Measurements from ENCODE around the gene MTHFD1L.
"Not testable (repeated sequence)": the region's sequence is repeated elsewhere in the genome, so short reads cannot be mapped to it uniquely, and the experiment has no call there.

The MTHFD1L gene

DNA sequence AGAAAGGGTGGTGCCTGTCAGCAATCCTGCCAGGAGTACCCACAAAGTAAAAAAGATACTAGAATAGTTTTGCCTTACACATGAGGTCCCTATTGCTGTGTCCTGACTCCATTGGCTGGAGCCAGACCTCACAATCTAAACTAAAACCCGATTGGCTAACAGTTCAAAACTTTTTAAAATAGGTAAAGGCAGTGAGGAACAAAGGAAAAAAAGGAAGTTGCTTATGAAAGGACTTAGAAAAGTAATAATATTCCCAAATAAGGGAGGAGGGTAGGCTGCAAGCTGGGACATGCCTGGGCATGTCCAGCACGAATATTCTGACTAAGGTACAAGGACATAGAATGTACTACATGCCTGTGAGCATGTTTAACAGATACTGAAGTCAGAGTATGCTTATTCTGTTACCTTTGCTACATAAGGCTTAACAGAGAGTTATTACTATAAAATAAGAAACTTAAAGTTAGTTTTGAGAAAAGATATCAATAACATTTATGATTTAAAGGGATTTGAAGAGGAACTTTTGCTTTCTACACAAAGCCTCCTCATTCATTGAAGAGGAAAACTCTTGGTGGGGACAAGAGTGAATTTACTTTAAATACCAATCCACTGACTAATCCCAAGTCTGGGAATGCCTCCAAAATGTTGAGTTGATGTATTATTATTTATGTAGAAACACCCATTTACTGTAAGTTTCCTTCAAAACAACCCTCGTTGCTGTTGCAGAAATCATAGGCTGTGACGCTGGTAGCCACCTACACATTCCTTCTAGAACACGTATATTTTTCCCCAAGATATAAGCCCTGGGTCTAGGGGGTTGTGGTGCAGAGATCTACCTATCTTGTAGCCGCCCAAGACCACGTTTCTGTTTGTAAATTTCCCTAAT is 8.2 kb upstream of the MTHFD1L start:
- no peaks in the 10 kb centered on the region for H3K9me3 Mint-ChIP-seq
- no peaks in the 10 kb centered on the region for H3K4me1 Mint-ChIP-seq
- H3K36me3 Mint-ChIP-seq: no peaks in the 10 kb centered on the region
- H3K27ac Mint-ChIP-seq: no peak overlapping the region
- H3K27me3 Mint-ChIP-seq: peaks cover 6% of the 10 kb centered on the region
- H3K4me3 Mint-ChIP-seq: no peak overlapping the region

GRCh38 chr6:150857945-150858308 is 7.6 kb upstream of the MTHFD1L start:
- H3K9me3 Mint-ChIP-seq: no peaks in the 10 kb centered on the region
- H3K36me3 Mint-ChIP-seq: no peaks in the 10 kb centered on the region
- H3K4me3 Mint-ChIP-seq: no peak overlapping the region
- no peak overlapping the region for H3K27ac Mint-ChIP-seq
- no peaks in the 10 kb centered on the region for H3K4me1 Mint-ChIP-seq
- H3K27me3 Mint-ChIP-seq: peaks cover 9% of the 10 kb centered on the region

DNA sequence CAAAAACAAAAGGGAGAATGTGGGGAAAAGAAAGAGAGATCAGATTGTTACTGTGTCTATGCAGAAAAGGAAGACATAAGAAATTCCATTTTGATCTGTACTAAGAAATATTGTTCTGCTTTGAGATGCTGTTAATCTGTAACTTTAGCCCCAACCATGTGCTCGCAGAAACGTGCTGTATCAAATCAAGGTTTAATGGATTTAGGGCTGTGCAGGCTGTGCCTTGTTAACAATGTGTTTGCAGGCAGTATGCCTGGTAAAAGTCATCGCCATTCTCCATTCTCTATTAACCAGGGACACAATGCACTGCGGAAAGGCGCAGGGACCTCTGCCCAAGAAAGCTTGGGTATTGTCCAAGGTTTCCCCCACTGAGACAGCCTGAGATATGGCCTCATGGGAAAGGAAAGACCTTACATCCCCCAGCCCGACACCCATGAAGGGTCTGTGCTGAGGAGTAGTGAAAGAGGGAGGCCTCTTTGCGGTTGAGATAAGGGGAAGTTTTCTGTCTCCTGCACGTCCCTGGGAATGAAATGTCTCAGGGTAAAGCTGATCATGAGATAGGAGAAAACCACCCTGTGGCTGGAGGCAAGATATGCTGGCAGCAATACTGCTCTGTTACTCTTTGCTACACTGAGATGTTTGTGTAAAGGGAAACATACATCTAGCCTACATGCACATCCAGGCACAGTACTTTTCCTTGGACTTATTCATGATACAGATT is 3.9 kb upstream of the MTHFD1L start:
- H3K9me3 Mint-ChIP-seq: not testable (repeated sequence)

GRCh38 chr6:150863213-150863928 is 2.1 kb upstream of the MTHFD1L start:
- Mint-ChIP-seq H3K27ac (no peak overlapping the region), H3K4me1 (peaks cover 12% of the 10 kb centered on the region), H3K9me3 (no peaks in the 10 kb centered on the region), H3K27me3 (peaks cover 12% of the 10 kb centered on the region), H3K4me3 (no peak overlapping the region), H3K36me3 (peaks cover 3% of the 10 kb centered on the region)

More for the DNA sequence above, 3.9 kb upstream of the MTHFD1L start:
- H3K36me3 Mint-ChIP-seq, H3K4me1 Mint-ChIP-seq, H3K27ac Mint-ChIP-seq, H3K4me3 Mint-ChIP-seq: not testable (repeated sequence)
- peaks cover 12% of the 10 kb centered on the region for H3K27me3 Mint-ChIP-seq

DNA sequence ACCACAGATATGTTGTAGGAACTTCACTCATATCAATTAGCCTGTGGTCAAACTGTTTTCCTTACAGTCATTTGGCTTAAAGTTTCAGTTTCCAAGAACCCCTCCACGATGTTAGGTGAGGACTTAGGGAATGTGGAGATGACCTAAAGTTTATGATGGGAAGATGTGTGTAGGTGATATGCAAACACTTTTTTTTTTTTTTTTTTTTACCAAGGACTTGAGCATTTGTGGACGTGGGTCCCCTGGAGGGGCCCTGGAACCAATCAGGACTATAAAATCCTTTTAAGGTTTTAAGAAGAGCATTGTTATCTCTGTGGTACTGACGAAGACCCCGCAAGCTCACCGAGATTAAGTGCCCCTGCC is 478 bp upstream of the MTHFD1L start:
- H3K36me3 Mint-ChIP-seq: peaks cover 6% of the 10 kb centered on the region
- peak overlapping the region; percentile 85 for H3K4me3 Mint-ChIP-seq
- peak overlapping the region; percentile 59 for H3K27ac Mint-ChIP-seq
- H3K27me3 Mint-ChIP-seq: peaks cover 7% of the 10 kb centered on the region
- H3K9me3 Mint-ChIP-seq: no peaks in the 10 kb centered on the region
- peaks cover 13% of the 10 kb centered on the region for H3K4me1 Mint-ChIP-seq

DNA sequence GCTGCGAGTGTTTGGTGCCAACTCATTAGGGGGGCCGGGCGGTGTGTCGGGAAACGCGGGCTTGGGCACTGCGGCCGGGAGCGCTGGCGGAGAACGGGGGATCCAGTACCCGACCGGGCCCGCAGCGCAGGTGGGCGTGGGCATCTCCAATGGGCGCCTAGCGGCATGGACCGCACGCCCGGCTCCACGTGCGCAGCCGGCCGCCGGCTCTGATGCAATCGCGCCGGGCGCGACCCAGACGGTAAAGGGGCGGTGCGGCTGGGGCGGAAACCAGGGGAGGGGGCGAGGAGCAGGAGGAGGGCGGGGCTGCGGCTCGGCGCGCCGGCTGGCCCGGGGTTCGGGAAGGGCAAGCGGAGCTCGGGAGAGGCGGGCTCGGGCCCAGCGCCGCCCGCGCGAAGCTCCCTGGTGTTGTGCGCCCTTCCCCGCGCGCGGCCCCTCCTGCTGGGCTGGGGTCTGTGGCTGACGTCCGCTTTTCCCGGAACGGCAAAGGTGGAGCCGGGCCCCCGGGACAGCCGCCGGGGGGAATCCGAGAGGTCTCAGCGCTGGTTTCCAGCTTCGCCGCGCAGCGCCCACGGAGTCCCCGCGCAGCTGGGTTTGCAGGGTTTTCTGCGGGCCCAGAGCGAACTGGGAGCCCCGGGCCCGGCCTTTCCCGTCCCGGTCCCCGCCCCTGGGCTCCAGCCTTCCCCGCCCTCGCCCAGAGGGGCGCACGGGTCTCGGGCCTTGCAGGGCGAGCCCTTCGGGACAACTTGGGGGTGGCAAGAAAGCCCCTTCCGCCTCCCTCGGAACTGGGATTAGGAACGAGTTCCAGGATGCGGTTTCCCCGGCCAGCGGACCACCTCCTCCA is 867 bp downstream of the MTHFD1L start:
- Mint-ChIP-seq H3K4me1 (peaks cover 17% of the 10 kb centered on the region), H3K36me3 (peaks cover 6% of the 10 kb centered on the region), H3K27me3 (peaks cover 7% of the 10 kb centered on the region), H3K27ac (peak overlapping the region; percentile 94), H3K4me3 (peak overlapping the region; percentile 97), H3K9me3 (no peaks in the 10 kb centered on the region)

DNA sequence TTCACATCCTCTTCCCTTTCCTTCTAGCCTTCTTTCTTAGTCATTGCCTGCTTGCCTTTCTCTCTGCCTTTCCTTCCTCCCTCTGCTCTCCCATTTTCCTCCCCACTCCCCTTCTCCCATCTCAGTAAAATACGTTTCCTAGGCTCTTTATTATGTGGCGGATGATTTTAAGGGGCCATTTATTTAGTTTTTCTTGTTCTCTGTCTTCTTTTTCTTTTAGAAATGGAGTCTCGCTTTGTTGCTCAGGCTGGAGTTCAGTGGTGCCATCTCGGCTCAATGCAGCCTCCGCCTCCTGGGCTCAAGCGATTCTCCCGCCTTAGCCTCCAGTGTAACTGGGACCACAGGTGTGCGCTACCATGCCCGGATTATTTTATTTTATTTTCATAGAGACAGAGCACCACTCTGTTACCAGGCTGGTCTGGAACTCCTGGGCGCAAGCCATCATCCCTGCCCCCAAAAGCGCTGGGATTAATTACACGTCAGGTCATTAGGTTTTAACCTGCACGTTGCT is 1.5 kb downstream of the MTHFD1L start:
- Mint-ChIP-seq H3K27me3 (peaks cover 6% of the 10 kb centered on the region), H3K9me3 (no peaks in the 10 kb centered on the region), H3K36me3 (peaks cover 6% of the 10 kb centered on the region), H3K27ac (peak overlapping the region; percentile 94), H3K4me1 (peaks cover 17% of the 10 kb centered on the region), H3K4me3 (peak overlapping the region; percentile 97)

- Mint-ChIP-seq H3K27ac (no peak overlapping the region), H3K9me3 (no peaks in the 10 kb centered on the region), H3K27me3 (no peaks in the 10 kb centered on the region), H3K4me3 (no peak overlapping the region), H3K36me3 (peaks cover 9% of the 10 kb centered on the region), H3K4me1 (peaks cover 17% of the 10 kb centered on the region)
Observed at GRCh38 chr6:150868759-150869158, 3.3 kb downstream of the MTHFD1L start.

DNA sequence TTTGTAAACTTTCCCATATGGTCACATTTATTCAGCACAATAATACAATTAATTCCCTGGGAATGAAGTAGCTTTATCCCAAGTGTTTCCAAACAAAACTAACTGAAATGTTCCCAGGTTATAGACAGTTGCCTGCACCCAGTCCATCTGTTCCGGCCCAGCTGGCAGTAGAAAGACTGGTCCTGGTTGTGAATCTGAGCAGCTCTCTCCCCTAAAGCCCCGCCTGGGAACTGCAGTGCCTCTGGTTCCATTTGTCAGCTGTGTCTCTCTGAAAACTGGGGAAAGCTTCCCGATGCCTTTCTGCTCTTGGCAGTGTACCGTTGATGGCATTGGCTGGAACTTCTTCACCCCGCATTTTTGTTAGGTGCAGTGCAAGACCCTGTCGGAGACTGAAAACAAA is 8.7 kb downstream of the MTHFD1L start:
- no peak overlapping the region for H3K4me3 Mint-ChIP-seq
- H3K36me3 Mint-ChIP-seq: peaks cover 15% of the 10 kb centered on the region
- no peaks in the 10 kb centered on the region for H3K9me3 Mint-ChIP-seq
- H3K27ac Mint-ChIP-seq: no peak overlapping the region
- H3K27me3 Mint-ChIP-seq: no peaks in the 10 kb centered on the region
- peaks cover 9% of the 10 kb centered on the region for H3K4me1 Mint-ChIP-seq

GRCh38 chr6:150875841-150876240 is 10.3 kb downstream of the MTHFD1L start:
- no peaks in the 10 kb centered on the region for H3K9me3 Mint-ChIP-seq
- peaks cover 22% of the 10 kb centered on the region for H3K36me3 Mint-ChIP-seq
- H3K4me1 Mint-ChIP-seq: peaks cover 4% of the 10 kb centered on the region
- H3K27me3 Mint-ChIP-seq: no peaks in the 10 kb centered on the region
- no peak overlapping the region for H3K4me3 Mint-ChIP-seq
- no peak overlapping the region for H3K27ac Mint-ChIP-seq

DNA sequence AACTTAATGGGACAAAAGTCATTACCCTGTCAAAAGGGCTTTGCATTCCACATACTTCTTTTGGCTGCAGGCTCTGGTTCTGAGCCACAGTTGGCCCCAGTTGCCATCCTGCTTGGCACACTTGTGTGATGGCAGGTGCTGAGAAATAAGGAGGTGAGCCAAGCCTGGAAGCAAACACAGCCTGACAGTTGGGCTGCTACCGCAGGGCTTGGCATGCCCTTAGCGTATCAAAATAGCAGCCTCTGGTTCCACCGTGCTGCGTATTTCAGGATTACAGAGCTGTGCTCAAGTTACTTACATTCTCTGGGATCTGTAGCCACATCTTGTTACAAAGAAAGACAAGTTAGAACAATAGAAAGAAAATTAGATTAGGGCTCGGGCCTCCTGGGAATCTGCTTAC is 11.1 kb downstream of the MTHFD1L start:
- Mint-ChIP-seq H3K36me3 (peaks cover 22% of the 10 kb centered on the region), H3K27ac (no peak overlapping the region), H3K4me1 (peaks cover 4% of the 10 kb centered on the region)

DNA sequence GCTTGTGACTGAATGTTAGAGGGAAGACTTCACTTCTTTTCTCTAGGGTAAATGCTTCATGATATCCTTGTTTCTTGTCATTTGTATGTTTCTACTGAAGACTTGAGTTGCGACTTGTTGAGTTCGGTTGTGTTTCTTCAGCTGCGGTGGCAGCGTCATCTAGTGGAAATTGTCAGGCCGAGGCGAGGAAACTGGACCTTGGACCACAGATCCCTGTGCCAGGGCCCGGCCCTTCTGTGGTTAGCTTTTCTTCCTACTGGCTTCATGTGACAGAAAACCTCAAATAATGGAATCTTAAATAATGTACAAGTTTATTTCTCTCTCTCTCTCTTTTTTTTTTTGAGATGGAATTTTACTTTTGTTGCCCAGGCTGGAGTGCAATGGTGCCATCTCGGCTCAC is 12.4 kb downstream of the MTHFD1L start:
- Mint-ChIP-seq H3K36me3 (peaks cover 20% of the 10 kb centered on the region), H3K4me1 (peaks cover 4% of the 10 kb centered on the region), H3K4me3 (no peak overlapping the region), H3K27ac (no peak overlapping the region), H3K27me3 (no peaks in the 10 kb centered on the region), H3K9me3 (no peaks in the 10 kb centered on the region)

More for the DNA sequence above, 11.1 kb downstream of the MTHFD1L start:
- H3K27me3 Mint-ChIP-seq: no peaks in the 10 kb centered on the region
- H3K9me3 Mint-ChIP-seq: no peaks in the 10 kb centered on the region
- H3K4me3 Mint-ChIP-seq: no peak overlapping the region

DNA sequence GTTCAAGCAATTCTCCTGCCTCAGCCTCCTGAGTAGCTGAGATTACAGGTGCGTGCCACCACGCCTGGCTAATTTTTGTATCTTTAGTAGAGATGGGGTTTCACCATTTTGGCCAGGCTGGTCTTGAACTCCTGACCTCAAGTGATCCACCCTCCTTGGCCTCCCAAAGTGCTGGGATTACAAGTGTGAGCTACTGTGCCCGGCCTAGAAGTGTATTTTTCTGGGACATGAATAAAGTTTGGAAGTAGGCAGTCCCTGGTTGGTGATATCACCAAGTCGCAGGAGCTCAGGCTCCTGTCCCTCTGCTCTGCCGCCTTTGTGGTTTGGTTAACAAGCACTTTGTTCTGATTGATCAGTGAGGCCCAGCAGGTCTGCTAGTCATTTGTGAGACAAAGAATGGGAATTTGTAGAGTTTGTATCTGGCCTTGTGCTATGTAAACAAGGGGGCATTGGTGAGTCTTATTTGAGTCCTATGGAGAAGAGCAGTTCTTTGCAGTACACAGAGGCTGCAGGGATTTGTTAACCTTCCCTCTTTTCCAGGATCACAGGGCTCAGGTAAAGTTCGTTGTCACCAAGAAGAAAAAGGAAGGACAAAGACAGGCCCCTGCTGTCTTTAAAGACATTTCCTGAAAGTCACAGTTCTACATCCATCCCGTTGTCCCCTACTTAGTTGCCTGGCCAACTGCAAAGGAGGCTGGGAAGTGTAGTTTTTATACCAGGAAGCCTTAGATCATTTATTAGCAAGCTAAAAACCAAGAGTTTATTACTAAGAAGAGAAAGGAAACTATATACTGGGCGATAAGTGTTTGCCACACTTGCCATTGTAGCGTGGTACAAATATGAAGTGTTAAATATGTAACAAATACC is 13.1 kb downstream of the MTHFD1L start:
- H3K4me3 Mint-ChIP-seq: no peak overlapping the region
- H3K4me1 Mint-ChIP-seq: peaks cover 4% of the 10 kb centered on the region
- H3K36me3 Mint-ChIP-seq: peaks cover 25% of the 10 kb centered on the region
- H3K27me3 Mint-ChIP-seq: no peaks in the 10 kb centered on the region
- H3K27ac Mint-ChIP-seq: no peak overlapping the region
- no peaks in the 10 kb centered on the region for H3K9me3 Mint-ChIP-seq

DNA sequence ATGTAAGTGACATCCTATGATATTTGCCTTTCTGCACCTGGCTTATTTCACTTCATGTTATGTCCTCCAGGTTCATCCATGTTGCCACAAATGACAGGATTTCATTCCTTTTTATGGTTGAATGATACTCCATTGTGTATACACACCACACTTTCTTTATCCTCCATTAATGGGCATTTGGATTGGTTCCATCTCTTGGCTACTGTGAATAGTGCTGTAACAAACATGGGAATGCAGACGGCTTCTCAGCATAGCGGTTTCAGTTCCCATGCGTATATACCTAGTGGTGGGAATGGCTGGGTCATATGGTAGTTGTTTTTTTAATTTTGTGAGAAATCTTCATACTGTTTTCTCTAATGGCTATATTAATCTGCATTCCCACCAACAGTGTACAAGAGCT is 14.8 kb downstream of the MTHFD1L start:
- Mint-ChIP-seq H3K9me3 (no peaks in the 10 kb centered on the region), H3K27ac (no peak overlapping the region), H3K27me3 (no peaks in the 10 kb centered on the region), H3K36me3 (peaks cover 26% of the 10 kb centered on the region), H3K4me3 (no peak overlapping the region), H3K4me1 (peaks cover 4% of the 10 kb centered on the region)
